Heart left ventricle (tissue), 13 donors: Measurements from ENCODE around the gene NLRC5.
A peak's percentile ranks its signal among the peaks of the same experiment; 100 is the strongest.

Source experiments
- CTCF ChIP-seq, 12 donors: fragments of 200-600 bp; sonication (generic) in 4 of 12; IDR thresholded peaks; one replicate each; pipeline versions ENCODE4 v1.5.0 to v1.8.0; 2018 to 2022; ENCODE audit warnings: antibody characterized with exemption in 12 of 12, mild to moderate bottlenecking in 5 of 12
- POLR2A ChIP-seq, 2 donors: fragments of 450-650 bp; IDR thresholded peaks; one replicate each; pipeline ENCODE4 v1.6.1; 2017; ENCODE audit warnings: antibody characterized with exemption in 2 of 2, mild to moderate bottlenecking in 2 of 2, moderate library complexity in 2 of 2
- donor health status: ischemic (EF 13 %, LVEDD 7.1; RV severe dilation, severe dysfunction).
- donor health status: DM: no; HTN: yes; CAD: no.
- donor health status: DM: no; HTN: no; CAD: no.
- donor health status: ischemic (EF 25% LVEDD 6.9; RV normal size, moderate dysfunction).
- donor health status: ischemic (EF 25% LVEDD 5.7; RV mildly dilated, moderate dysfunction).
- donor health status: ischemic (EF 35%, LVEDD 5.7; RV mildly dilated, moderate dysfunction).
- donor health status: nonischemic (EF 11% LVEDD 7.7; RV severe dilation, severe dysfunction).
- donor health status: DM: yes; HTN: yes; CAD: no.
- donor health status: PGD.
- donor health status: ischemic (EF 29% LVEDD 5.4; RV normal size, mild dysfunction).
- donor health status: nonischemic (EF 23%, LVEDD 6.1; RV moderate dilation, normal function).

GRCh38 chr16:57092786-57093411 is 103.5 kb downstream of the NLRC5 start:
- TF ChIP-seq CTCF (IDR thresholded peaks at IDR 0.05), result peak; percentile 50 to 77 (median 65)
- TF ChIP-seq POLR2A (IDR thresholded peaks at IDR 0.05), result no peak
